Gastrocnemius medialis (tissue), 4 donors: ENCODE data around the gene WDR70. TPM values are rescaled to one million over a fixed set of nuclear protein-coding genes. Genes with fewer than 3 reads are reported as not detected.

Source experiments
- ATAC-seq, 2 donors: fragments of 150-250 bp; one replicate each; pipeline ENCODE4 v1.9.1; 2016
- DNase-seq, 2 donors: peaks; one replicate each; pipeline ENCODE4 v3.0.0-alpha.2; 2019
- H3K27ac ChIP-seq, 4 donors: fragments of 200-600 bp; sonication (generic); 1 replicate in 1 of 4; 2 replicates in 3 of 4; pipeline ENCODE4 v1.5.1; 2016 to 2018; ENCODE audit warnings: mild to moderate bottlenecking in 2 of 4, moderate library complexity in 1 of 4
- H3K27me3 ChIP-seq, 3 donors: fragments of 200-600 bp; sonication (generic) in 2 of 3; 1 replicate in 1 of 3; 2 replicates in 2 of 3; pipeline versions ENCODE4 v1.5.1 to v1.6.0; 2016 to 2019; ENCODE audit warnings: mild to moderate bottlenecking in 1 of 3, moderate library complexity in 1 of 3
- H3K36me3 ChIP-seq, 2 donors: fragments of 200-600 bp; sonication (generic) in 1 of 2; one replicate each; pipeline ENCODE4 v1.5.1; 2017 to 2018
- H3K4me1 ChIP-seq, 2 donors: fragments of 200-600 bp; sonication (generic) in 1 of 2; one replicate each; pipeline ENCODE4 v1.5.1; 2016 to 2017; ENCODE audit warnings: mild to moderate bottlenecking in 2 of 2
- H3K4me3 ChIP-seq, 4 donors: fragments of 200-600 bp; sonication (generic) in 3 of 4; 1 replicate in 1 of 4; 2 replicates in 3 of 4; pipeline ENCODE4 v1.5.1; 2016 to 2019; ENCODE audit warnings: mild to moderate bottlenecking in 2 of 4
- H3K9me3 ChIP-seq, 3 donors: fragments of 200-600 bp; sonication (generic) in 2 of 3; 1 replicate in 1 of 3; 2 replicates in 2 of 3; pipeline ENCODE4 v1.5.1; 2016 to 2019
- CTCF ChIP-seq, 5 experiments: fragments of 450-650 bp in 3 of 5; fragments of 200-600 bp in 2 of 5; sonication (generic) in 2 of 5; IDR thresholded peaks in 4 of 5; conservative IDR thresholded peaks in 1 of 5; 1 replicate in 4 of 5; 2 replicates in 1 of 5; pipeline ENCODE4 v1.5.1; 2016 to 2019; ENCODE audit warnings: antibody characterized with exemption in 5 of 5, mild to moderate bottlenecking in 3 of 5, moderate library complexity in 3 of 5
- POLR2A ChIP-seq, 2 donors: fragments of 450-650 bp; IDR thresholded peaks; one replicate each; pipeline ENCODE4 v1.6.1; 2017; ENCODE audit warnings: antibody characterized with exemption in 2 of 2, mild to moderate bottlenecking in 2 of 2, moderate library complexity in 2 of 2
- in situ Hi-C, 4 donors: fragments of 200-750 bp; cut with MboI; loops; one replicate each; pipeline versions ENCODE4 v1.15.0 to v1.8.0; 2017; ENCODE audit warnings: low sequenced_read_pairs in 4 of 4
- intact Hi-C: fragments of 100-400 bp; cut with DNase I; formaldehyde crosslinking; loops from one replicate; pipeline ENCODE4 v1.15.1; 2023; ENCODE audit warnings: low total_unique reads
- total RNA-seq, 4 donors: library from RNA; depleted of rRNA; stranded (reverse); fragments of >200 nt; gene quantifications; one replicate each; pipeline versions ENCODE4 v1.1.0 to v1.2.3, GENCODE V29; 2016

The WDR70 gene
- total RNA-seq, 4 donors from 2014 or later = 15.9 to 24.8 (median 21.5) TPM

DNA sequence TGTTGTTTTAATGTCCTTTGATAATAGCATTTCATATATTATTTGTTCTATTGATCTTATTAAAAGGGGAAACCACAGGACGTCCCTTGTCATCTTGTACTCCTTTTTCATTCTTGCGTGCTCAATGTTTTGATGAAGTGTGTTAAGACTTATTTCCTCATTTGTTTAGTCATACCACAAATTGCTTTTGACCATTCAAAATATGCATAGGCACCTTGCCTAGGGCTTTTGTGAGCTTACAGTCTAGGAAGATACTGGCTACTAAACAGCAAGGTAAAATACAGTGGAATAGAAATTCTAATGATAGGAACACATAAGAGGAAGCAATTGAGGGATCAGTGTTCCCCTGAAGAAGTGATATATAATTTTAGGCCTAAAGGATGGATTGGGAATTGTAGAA lies 190.3 kb downstream of the WDR70 start:
- Histone ChIP-seq H3K4me3 (no peak overlapping the region), H3K9me3 (no peaks in the 10 kb centered on the region), H3K27me3 (no peaks in the 10 kb centered on the region), H3K4me1 (peaks cover 18 to 65% of the 10 kb centered on the region in 2 donors), H3K36me3 (no peaks in the 10 kb centered on the region), H3K27ac (peak overlapping the region in 2 of 4 donors; percentile 4 to 85)
- intact Hi-C loops (no loop called here), in situ Hi-C loops (no loop called here)
- no peak for TF ChIP-seq POLR2A (IDR thresholded peaks at IDR 0.05)
- no peak for TF ChIP-seq CTCF (IDR thresholded peaks at IDR 0.05 in 4 of 5, conservative IDR thresholded peaks at IDR 0.05 in 1 of 5)
- ATAC-seq = no peak
- DNase-seq = no peak

GRCh38 chr5:37570597-37570996 lies 191.5 kb downstream of the WDR70 start:
- Histone ChIP-seq H3K27me3 (no peaks in the 10 kb centered on the region), H3K27ac (peak overlapping the region in 2 of 4 donors; percentile 4 to 85), H3K9me3 (no peaks in the 10 kb centered on the region), H3K4me3 (no peak overlapping the region), H3K4me1 (peaks cover 10 to 58% of the 10 kb centered on the region in 2 donors), H3K36me3 (no peaks in the 10 kb centered on the region)
- ATAC-seq (peak in 1 of 2 donors; percentile 87), DNase-seq (no peak)
- TF ChIP-seq CTCF (IDR thresholded peaks at IDR 0.05 in 4 of 5, conservative IDR thresholded peaks at IDR 0.05 in 1 of 5) = no peak
- no peak for TF ChIP-seq POLR2A (IDR thresholded peaks at IDR 0.05)
- intact Hi-C loops (no loop called here), in situ Hi-C loops (no loop called here)

- ATAC-seq (no peak), DNase-seq (no peak)
- H3K9me3 ChIP-seq = no peaks in the 10 kb centered on the region
- no peak overlapping the region for H3K4me3 ChIP-seq
- in situ Hi-C loops (no loop called here), intact Hi-C loops (no loop called here)
- no peak for TF ChIP-seq POLR2A (IDR thresholded peaks at IDR 0.05)
- no peak for TF ChIP-seq CTCF (IDR thresholded peaks at IDR 0.05 in 4 of 5, conservative IDR thresholded peaks at IDR 0.05 in 1 of 5)
- H3K27ac ChIP-seq = peak overlapping the region in 1 of 4 donors; percentile 23
- peaks cover 16 to 54% of the 10 kb centered on the region in 2 donors for H3K4me1 ChIP-seq
- no peaks in the 10 kb centered on the region for H3K27me3 ChIP-seq
- H3K36me3 ChIP-seq = no peaks in the 10 kb centered on the region
Observed at GRCh38 chr5:37571985-37572384, 192.9 kb downstream of the WDR70 start.

- intact Hi-C loops = no loop called here
- no peak for DNase-seq
- Histone ChIP-seq H3K36me3 (no peaks in the 10 kb centered on the region), H3K4me3 (no peak overlapping the region), H3K27me3 (no peaks in the 10 kb centered on the region), H3K9me3 (no peaks in the 10 kb centered on the region), H3K4me1 (peaks cover 7 to 16% of the 10 kb centered on the region in 2 donors), H3K27ac (no peak overlapping the region)
- peak in 1 of 2 donors; percentile 58 for ATAC-seq
- in situ Hi-C loops = no loop called here
- no peak for TF ChIP-seq CTCF (IDR thresholded peaks at IDR 0.05 in 4 of 5, conservative IDR thresholded peaks at IDR 0.05 in 1 of 5)
- no peak for TF ChIP-seq POLR2A (IDR thresholded peaks at IDR 0.05)
Observed at GRCh38 chr5:37575541-37576489, 196.7 kb downstream of the WDR70 start.
